Measurements from ENCODE around the gene TBC1D3B.

Gene TBC1D3B

GRCh38 chr17:36120221-36120620 lies 56.2 kb downstream of the TBC1D3B start:
- Histone ChIP-seq H3K36me3 (ENCODE audit: insufficient read depth, low read length) (no peaks in the 10 kb centered on the region), H3K4me1 (ENCODE audit: insufficient read depth, low read length) (peaks cover 14% of the 10 kb centered on the region), H3K9me3 (ENCODE audit: insufficient read depth, low read depth, low read length) (peaks cover 8% of the 10 kb centered on the region), H3K27me3 (ENCODE audit: insufficient read depth, low read length) (no peaks in the 10 kb centered on the region), H3K4me3 (ENCODE audit: low read length) (no peak overlapping the region), H3K27ac (ENCODE audit: low read depth, low read length) (no peak overlapping the region), H3K9ac (ENCODE audit: low read depth, low read length) (no peak overlapping the region)
- 98% methylated on average over 3 of the region's 3 CpGs for WGBS

- Histone ChIP-seq H3K36me3 (ENCODE audit: insufficient read depth, low read length) (no peaks in the 10 kb centered on the region), H3K27me3 (ENCODE audit: insufficient read depth, low read length) (no peaks in the 10 kb centered on the region), H3K9ac (ENCODE audit: low read depth, low read length) (no peak overlapping the region), H3K4me1 (ENCODE audit: insufficient read depth, low read length) (peaks cover 9% of the 10 kb centered on the region), H3K9me3 (ENCODE audit: insufficient read depth, low read depth, low read length) (no peaks in the 10 kb centered on the region), H3K4me3 (ENCODE audit: low read length) (no peak overlapping the region), H3K27ac (ENCODE audit: low read depth, low read length) (no peak overlapping the region)
- 93% methylated on average over 11 of the region's 12 CpGs for WGBS
Observed at GRCh38 chr17:36118477-36119353, 57.7 kb downstream of the TBC1D3B start.

GRCh38 chr17:36117505-36118382 lies 58.7 kb downstream of the TBC1D3B start:
- Histone ChIP-seq H3K9ac (ENCODE audit: low read depth, low read length) (no peak overlapping the region), H3K4me3 (ENCODE audit: low read length) (no peak overlapping the region), H3K27me3 (ENCODE audit: insufficient read depth, low read length) (no peaks in the 10 kb centered on the region), H3K27ac (ENCODE audit: low read depth, low read length) (no peak overlapping the region), H3K9me3 (ENCODE audit: insufficient read depth, low read depth, low read length) (no peaks in the 10 kb centered on the region), H3K36me3 (ENCODE audit: insufficient read depth, low read length) (no peaks in the 10 kb centered on the region), H3K4me1 (ENCODE audit: insufficient read depth, low read length) (no peaks in the 10 kb centered on the region)
- WGBS: 76% methylated on average over 3 of the region's 5 CpGs
